GM12878 (cell line): ENCODE measurements around the gene ADAD1.

Source experiments
- BHLHE40 ChIP-seq, 2 experiments: fragments of 450-650 bp in 1 of 2; IDR thresholded peaks; 2 replicates each; pipeline ENCODE4 v1.6.1; 2011 to 2017; ENCODE audit warnings: low read depth in 2 of 2, borderline replicate concordance in 1 of 2, improper control_type of control experiment in 1 of 2, low read length in 1 of 2, mild to moderate bottlenecking in 1 of 2
- EP300 ChIP-seq, 2 experiments: fragments of 150-350 bp in 1 of 2; IDR thresholded peaks; 2 replicates each; pipeline ENCODE4 v1.6.1; 2011 to 2012; ENCODE audit warnings: low read depth in 2 of 2, low read length in 2 of 2, borderline replicate concordance in 1 of 2, improper control_type of control experiment in 1 of 2, inconsistent platforms in 1 of 2; ENCODE audit not compliant: control insufficient read depth in 1 of 2
- EZH2 ChIP-seq: IDR thresholded peaks from 2 replicates; pipeline ENCODE4 v1.6.1; 2012; ENCODE audit warnings: low read depth, mild to moderate bottlenecking, control low read depth, inconsistent platforms, low read length, borderline replicate concordance; ENCODE audit not compliant: control insufficient read depth
- POLR2AphosphoS2 ChIP-seq: IDR thresholded peaks from 2 replicates; pipeline ENCODE4 v1.6.1; 2011; ENCODE audit warnings: low read depth, mild to moderate bottlenecking, low read length, improper control_type of control experiment, moderate library complexity
- SMAD1 ChIP-seq: fragments of 450-650 bp; IDR thresholded peaks from 2 replicates; pipeline ENCODE4 v1.6.1; 2018; ENCODE audit warnings: mild to moderate bottlenecking, low read depth; ENCODE audit not compliant: partially characterized antibody
- SPI1 ChIP-seq: IDR thresholded peaks from 2 replicates; pipeline ENCODE4 v1.6.1; 2011; ENCODE audit warnings: low read depth, mild to moderate bottlenecking, low read length, moderate library complexity, borderline replicate concordance; ENCODE audit not compliant: insufficient read depth
- SUZ12 ChIP-seq: fragments of 200-600 bp; sonication (generic); IDR thresholded peaks from one replicate; pipeline ENCODE4 v1.6.1; 2018; ENCODE audit warnings: antibody characterized with exemption, mild to moderate bottlenecking; ENCODE audit not compliant: unreplicated experiment
- ZNF622 ChIP-seq: fragments of 450-650 bp; IDR thresholded peaks from 2 replicates; pipeline ENCODE4 v1.6.1; 2017; ENCODE audit warnings: mild to moderate bottlenecking, inconsistent platforms
- TF ChIP-seq, protein P1 (sequence below): IDR thresholded peaks from 2 replicates; pipeline ENCODE4 v1.6.1; 2012; ENCODE audit warnings: low read depth, low read length, improper control_type of control experiment
- TF ChIP-seq, protein P2 (sequence below), 3 experiments: IDR thresholded peaks in 2 of 3; conservative IDR thresholded peaks in 1 of 3; 2 replicates each; pipeline ENCODE4 v1.5.1; 2011; ENCODE audit warnings: low read depth in 3 of 3, low read length in 3 of 3, mild to moderate bottlenecking in 3 of 3, control low read depth in 2 of 3, moderate library complexity in 2 of 3, inconsistent platforms in 1 of 3, mixed read lengths in 1 of 3; ENCODE audit not compliant: control insufficient read depth in 2 of 3, insufficient read depth in 1 of 3; ENCODE audit errors: extremely low read depth in 1 of 3

DNA sequence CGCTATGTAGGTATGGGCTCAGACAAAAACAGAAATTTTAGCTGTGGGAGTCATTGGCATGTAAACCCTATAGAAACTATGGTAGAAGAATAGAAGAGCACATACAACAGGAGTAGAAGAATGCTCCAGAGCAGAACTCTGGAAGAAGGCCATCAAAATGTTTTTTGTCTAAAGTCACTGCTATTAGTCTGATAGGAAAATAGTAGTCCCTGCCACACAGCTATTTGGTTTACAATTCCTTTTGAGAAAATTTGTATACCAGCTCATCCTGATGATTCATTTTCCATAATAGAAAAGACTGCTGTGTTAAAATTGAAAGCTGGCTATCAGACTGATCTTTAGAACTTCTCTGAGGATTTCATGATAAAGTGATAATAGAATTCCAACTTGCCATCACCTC is 32.8 kb upstream of the ADAD1 start:
- no peak for TF ChIP-seq EZH2
- TF ChIP-seq POLR2AphosphoS2 = no peak
- TF ChIP-seq SPI1 = no peak
- no peak for TF ChIP-seq EP300 (IDR thresholded peaks at IDR 0.05; ENCODE audit: borderline replicate concordance in 1 of 2, control insufficient read depth in 1 of 2, low read depth in 2 of 2, low read length in 2 of 2)
- TF ChIP-seq, protein P1, sequence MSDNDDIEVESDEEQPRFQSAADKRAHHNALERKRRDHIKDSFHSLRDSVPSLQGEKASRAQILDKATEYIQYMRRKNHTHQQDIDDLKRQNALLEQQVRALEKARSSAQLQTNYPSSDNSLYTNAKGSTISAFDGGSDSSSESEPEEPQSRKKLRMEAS = no peak
- no peak for TF ChIP-seq ZNF622
- no peak for TF ChIP-seq SUZ12
- no peak for TF ChIP-seq SMAD1
- TF ChIP-seq, protein P2, sequence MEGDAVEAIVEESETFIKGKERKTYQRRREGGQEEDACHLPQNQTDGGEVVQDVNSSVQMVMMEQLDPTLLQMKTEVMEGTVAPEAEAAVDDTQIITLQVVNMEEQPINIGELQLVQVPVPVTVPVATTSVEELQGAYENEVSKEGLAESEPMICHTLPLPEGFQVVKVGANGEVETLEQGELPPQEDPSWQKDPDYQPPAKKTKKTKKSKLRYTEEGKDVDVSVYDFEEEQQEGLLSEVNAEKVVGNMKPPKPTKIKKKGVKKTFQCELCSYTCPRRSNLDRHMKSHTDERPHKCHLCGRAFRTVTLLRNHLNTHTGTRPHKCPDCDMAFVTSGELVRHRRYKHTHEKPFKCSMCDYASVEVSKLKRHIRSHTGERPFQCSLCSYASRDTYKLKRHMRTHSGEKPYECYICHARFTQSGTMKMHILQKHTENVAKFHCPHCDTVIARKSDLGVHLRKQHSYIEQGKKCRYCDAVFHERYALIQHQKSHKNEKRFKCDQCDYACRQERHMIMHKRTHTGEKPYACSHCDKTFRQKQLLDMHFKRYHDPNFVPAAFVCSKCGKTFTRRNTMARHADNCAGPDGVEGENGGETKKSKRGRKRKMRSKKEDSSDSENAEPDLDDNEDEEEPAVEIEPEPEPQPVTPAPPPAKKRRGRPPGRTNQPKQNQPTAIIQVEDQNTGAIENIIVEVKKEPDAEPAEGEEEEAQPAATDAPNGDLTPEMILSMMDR (IDR thresholded peaks at IDR 0.05 in 2 of 3, conservative IDR thresholded peaks at IDR 0.05 in 1 of 3; ENCODE audit: control insufficient read depth in 2 of 3, extremely low read depth in 1 of 3, insufficient read depth in 1 of 3, low read depth in 3 of 3, low read length in 3 of 3) = no peak
- TF ChIP-seq BHLHE40 (IDR thresholded peaks at IDR 0.05; ENCODE audit: borderline replicate concordance in 1 of 2, low read depth in 2 of 2, low read length in 1 of 2) = no peak
